Medulla oblongata (tissue), 1 donor: Measurements from ENCODE around the gene B4GALT3.
A peak's percentile ranks its signal among the peaks of the same experiment; 100 is the strongest.

Experiments used
- DNase-seq: peaks from one replicate; pipeline ENCODE4 v3.0.0-alpha.2; 2015; ENCODE audit errors: extremely low spot score

B4GALT3 gene

GRCh38 chr1:161163793-161164192 lies 13.5 kb downstream of the B4GALT3 start:
- no peak for DNase-seq

GRCh38 chr1:161162806-161163205 lies 14.5 kb downstream of the B4GALT3 start:
- no peak for DNase-seq

- no peak for DNase-seq
These were observed 15.3 kb downstream of the B4GALT3 start for GRCh38 chr1:161162052-161162451.

GRCh38 chr1:161161652-161162051 lies 15.7 kb downstream of the B4GALT3 start:
- no peak for DNase-seq

GRCh38 chr1:161160671-161161145 lies 16.6 kb downstream of the B4GALT3 start:
- no peak for DNase-seq

GRCh38 chr1:161159913-161160243 lies 17.4 kb downstream of the B4GALT3 start:
- no peak for DNase-seq

GRCh38 chr1:161159087-161159912 lies 18.0 kb downstream of the B4GALT3 start, which contains the start of gene USP21:
USP21 (plus strand) TSS chr1:161159500; CDS start chr1:161160641, 1,141 bp downstream.
- peak; percentile 96 for DNase-seq

GRCh38 chr1:161158316-161159010 lies 18.8 kb downstream of the B4GALT3 start:
- no peak for DNase-seq

GRCh38 chr1:161157867-161158266 lies 19.4 kb downstream of the B4GALT3 start:
- DNase-seq = no peak

GRCh38 chr1:161153682-161154337 lies 23.5 kb downstream of the B4GALT3 start, which contains the start of gene UFC1:
UFC1 (plus strand) TSS chr1:161153978; CDS start chr1:161153998, 20 bp downstream.
- peak; percentile 96 for DNase-seq

GRCh38 chr1:161153176-161153575 lies 24.1 kb downstream of the B4GALT3 start:
- no peak for DNase-seq

GRCh38 chr1:161145832-161146231 lies 31.5 kb downstream of the B4GALT3 start:
- DNase-seq = no peak

GRCh38 chr1:161140755-161141400 lies 36.4 kb downstream of the B4GALT3 start:
- DNase-seq = no peak

GRCh38 chr1:161139766-161140165 lies 37.5 kb downstream of the B4GALT3 start:
- DNase-seq = peak; percentile 62

- no peak for DNase-seq
These were observed 38.9 kb downstream of the B4GALT3 start for GRCh38 chr1:161138431-161138830.

GRCh38 chr1:161137881-161138280 lies 39.4 kb downstream of the B4GALT3 start:
- no peak for DNase-seq

GRCh38 chr1:161133220-161133740 lies 44.0 kb downstream of the B4GALT3 start:
- DNase-seq = no peak

- DNase-seq = peak; percentile 98
These were observed 44.7 kb downstream of the B4GALT3 start, which contains the start of gene DEDD for GRCh38 chr1:161132410-161133219. DEDD (minus strand) TSS chr1:161132667; CDS start chr1:161124462, 8,205 bp downstream.

GRCh38 chr1:161131523-161132409 lies 45.5 kb downstream of the B4GALT3 start:
- peak; percentile 56 for DNase-seq
